ENCODE data around the gene PLCXD3.
"Not testable (repeated sequence)": the region's sequence is repeated elsewhere in the genome, so short reads cannot be mapped to it uniquely, and the experiment has no call there.

Gene PLCXD3

DNA sequence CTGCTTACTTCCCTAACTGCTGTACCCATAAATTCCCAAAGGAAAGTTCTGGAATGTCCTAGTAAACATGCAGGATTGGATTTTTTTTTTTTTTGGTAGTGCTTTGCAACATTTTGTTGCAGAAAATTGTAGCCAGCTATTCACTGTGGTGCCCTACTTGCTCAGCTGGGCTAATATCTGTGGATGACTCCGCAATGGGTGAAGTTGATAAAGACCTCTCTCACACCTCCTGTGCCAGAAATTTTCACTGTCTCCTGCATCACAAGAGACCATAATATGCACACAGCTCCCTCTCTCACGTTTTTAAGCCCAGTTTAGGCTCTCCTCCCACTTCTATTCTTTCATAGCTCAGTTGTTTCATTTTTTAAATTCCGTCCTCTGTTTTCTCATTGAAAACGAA is 160.6 kb downstream of the PLCXD3 start:
- no peak for DNase-seq (ENCODE audit: low read depth in 2 of 2)

DNA sequence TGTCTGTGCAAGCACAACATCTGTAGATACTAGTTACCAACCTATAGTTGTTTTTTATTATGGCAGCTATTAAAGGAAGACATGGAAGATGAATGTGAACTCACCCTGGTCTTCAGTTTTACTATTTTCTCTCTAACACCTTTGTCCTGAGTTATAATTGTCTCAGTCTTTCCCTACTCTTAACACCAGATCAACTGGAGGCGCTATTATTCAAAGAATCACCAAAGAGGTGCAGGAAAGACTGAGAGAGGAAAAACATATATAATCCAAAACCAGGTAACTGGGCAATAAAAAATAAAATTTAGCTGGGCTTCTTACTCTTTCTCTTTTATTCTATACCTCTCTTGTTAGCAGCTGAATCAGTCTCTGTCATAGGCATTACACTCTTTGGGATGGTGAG is 162.8 kb downstream of the PLCXD3 start:
- DNase-seq (ENCODE audit: low read depth in 2 of 2): no peak

DNA sequence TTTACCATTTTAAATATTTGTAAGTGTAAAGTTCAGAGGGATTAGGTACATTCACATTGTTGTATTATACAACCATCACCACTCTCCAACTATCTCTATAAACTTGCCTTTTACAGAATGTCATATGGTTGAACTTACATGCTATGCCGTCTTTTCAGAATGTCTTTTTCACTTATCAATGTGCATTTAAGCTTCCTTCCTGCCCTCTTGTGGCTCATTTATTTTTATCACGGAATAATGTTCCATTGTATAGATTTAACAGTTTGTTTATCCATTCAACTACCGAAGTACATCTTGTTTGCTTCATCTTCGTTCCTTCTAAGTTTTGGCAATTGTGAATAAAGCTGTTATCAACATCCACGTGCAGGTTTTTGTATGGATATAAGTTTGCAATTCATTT is 163.8 kb downstream of the PLCXD3 start:
- DNase-seq (ENCODE audit: low read depth in 2 of 2): no peak

DNA sequence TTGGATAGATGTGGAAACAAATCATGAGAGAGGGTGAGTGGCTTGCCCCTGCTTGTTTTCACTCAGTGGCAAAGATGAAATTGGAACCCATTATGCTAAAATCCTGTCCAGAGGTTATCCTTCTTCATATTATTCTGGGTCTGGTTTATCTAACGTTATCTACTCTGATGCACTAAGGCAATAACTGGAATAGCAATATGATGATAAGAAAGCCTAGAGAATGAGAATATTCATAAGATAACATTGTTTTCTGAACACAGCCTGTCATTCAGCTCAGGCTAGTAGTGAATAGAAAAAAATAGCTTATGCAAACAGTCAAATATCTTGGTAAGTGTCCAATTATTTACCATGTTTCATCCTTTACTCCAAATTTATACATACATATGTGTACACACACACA is 165.1 kb downstream of the PLCXD3 start:
- DNase-seq (ENCODE audit: low read depth in 2 of 2): no peak

DNA sequence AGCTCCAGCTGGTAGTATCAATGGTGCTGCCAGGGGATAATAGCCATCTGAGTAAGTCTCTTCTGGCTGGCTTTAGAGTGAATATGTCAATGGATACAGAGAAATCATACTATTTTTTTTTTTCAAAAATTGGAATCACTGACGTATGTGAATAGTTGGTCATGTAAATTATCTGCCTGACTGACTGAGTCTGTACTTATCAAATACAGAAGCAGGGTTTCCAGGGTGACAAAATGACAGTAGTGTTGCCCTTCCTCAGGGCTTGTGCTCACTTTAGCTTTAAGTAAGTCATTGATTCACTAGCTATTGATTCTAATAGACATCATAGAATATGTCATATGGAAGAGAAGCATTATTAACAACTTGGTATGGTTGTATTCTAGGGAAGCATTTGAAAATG is 171.1 kb downstream of the PLCXD3 start:
- no peak for DNase-seq (ENCODE audit: low read depth in 2 of 2)

DNA sequence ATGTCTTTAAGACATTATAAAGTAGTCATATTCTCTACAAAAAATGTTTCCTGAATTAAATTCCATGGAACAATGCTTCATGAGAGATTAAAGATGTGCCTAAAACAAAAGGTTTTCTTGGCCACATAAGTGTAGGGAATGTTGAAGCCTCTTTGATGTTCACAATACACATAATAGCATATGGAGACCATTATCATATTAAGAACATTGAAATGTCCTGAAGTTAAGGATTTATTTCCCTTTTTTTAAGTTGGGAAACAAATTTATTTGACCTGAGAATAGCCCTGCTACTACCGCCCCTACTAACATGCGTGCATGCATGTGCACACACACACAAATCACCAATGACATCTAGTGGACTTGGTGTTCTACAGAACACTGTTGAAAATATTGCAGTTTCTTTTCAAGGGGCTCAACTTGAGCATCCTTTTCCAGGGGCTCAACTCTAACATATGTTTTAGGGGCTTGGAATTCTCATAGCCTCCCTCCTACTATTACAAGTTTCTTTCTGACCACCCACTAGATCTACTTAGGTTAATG is 172.2 kb downstream of the PLCXD3 start:
- no peak for DNase-seq (ENCODE audit: low read depth in 2 of 2)

DNA sequence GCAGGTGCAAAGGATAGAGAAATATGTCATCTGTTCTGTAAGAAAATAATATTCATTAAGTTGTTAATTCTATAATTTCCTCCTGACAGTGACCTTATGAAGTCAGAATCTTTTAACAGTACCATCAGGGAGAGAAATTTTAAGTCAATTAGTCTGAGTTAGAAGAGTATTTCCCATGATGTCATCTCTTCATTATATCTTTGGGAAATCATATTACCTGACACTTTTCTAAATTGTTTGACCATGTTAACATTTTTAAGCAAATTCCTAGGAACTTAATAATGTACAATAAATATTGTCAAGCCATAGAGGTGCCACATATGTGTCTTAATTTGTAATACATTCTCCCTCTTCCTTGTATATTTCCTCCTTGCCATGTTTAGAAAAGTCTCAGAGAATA is 172.7 kb downstream of the PLCXD3 start:
- DNase-seq (ENCODE audit: low read depth in 2 of 2): no peak

DNA sequence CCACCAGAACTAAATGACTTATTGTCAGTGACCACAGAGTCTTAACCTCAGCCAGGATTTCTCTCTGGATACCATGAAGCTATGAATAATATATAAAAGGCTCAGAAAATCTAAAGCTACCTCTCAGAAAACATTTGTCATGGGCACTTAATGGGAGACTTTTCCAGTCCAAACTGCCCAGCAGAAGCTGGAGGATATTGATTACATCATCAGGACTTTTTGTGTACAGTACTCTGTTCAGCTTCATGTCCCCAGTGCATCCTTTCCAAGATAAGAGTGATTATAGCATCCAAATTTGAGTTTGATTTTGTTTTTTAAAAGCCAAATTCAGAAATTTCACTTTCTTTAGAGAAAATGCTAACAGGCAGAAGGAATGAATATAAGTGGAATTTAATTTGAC is 173.2 kb downstream of the PLCXD3 start:
- no peak for DNase-seq (ENCODE audit: low read depth in 2 of 2)

DNA sequence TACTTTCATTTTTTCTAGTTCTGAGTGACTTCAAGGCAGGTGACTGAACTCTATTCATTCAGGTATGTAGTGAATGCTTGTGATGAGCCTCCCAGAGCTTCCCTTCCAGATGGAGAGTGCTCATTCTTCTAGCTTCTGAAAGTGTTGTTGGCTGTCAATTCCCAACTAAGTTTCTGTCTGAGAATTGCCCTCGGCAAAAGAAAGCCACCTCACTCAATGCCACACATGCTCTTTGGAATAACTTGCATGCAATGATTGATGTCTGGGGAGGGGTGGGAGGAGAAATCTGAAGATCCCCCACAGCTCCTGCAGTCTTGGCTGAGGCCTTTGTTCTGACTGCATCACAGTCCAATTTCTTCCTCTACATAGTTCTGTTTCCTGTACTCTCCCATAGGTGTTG is 173.9 kb downstream of the PLCXD3 start:
- no peak for DNase-seq (ENCODE audit: low read depth in 2 of 2)

DNA sequence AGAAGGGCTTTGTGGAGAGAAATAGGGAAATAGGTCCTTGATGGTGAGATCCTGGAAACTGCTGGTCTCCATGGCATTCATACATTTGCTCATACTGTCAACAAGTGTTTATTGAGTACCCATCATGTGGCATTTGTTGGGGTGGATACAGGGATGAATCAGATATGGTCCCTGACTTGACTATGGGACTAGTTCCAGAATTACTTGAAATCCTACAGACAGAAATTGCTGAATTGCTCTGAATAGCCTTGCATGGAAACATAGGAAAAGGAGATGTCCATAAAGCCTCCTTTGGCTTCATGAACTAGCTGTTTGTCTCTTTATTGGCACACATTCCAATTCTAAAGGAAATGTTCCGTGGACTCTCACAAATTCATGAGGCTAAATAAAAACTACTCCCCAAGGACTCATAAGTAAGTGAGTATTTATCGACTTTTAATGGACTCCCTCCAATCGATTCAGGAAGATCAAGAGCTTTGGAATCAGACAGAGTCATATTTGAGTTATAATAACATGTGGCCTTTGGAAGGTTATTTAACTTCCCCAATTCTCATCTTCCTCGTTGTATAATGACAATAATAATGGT is 174.7 kb downstream of the PLCXD3 start:
- no peak for DNase-seq (ENCODE audit: low read depth in 2 of 2)

DNA sequence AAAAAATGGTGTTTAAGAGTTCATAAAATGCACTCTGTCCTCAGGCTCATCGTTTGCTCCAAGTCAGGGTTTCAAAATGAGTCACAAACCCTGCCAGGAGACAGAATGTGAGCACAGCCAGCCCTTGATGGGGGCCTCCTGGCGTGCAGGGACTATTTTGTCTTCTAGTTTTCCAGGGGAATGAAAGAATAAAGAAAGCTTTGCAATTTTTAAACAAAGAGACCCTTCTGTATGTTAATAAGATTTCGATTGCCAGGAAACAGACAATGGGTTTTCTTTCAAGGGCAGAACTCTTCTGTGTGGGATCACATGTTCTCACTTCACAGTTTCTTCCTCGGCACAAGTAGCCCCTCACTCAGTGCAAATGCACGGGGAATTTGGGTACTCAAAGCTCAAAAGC is 175.6 kb downstream of the PLCXD3 start:
- DNase-seq (ENCODE audit: low read depth in 2 of 2): no peak

DNA sequence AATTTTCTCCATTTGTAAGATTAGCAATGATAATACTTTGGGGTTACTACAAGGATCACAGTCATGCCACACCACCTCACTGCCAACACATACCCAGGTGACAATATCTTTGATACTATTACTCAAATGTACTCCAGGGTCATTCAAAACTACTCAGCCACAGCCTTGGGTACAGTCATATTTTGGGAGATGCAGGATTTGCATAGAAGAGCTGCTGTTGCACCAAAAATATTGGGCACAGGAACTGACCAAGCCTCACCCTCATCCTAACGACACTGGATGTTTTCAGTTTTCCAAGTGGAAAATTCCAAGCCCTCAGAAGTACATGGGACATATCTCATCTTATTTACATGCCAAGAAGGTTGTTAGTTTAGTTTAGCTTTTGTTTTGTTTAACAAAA is 176.2 kb downstream of the PLCXD3 start:
- no peak for DNase-seq (ENCODE audit: low read depth in 2 of 2)

DNA sequence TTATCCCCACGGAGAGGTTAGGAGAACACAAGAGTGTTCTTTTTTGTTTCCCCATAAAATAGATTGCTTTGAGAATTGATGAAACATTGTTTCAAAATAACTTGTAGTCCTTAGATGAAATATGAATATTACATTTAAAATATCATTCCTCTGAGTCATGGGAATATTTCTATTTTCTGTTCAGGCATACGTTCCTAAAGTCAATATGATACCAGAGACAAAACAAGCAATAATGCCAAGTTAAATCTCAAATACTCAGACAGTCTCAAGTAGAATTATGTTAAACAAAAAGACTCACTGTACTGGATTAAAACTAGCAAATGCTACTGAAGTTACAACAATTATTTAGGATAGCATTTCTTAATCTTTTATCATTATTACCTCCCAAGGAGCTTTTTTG is 185.3 kb downstream of the PLCXD3 start:
- DNase-seq (ENCODE audit: low read depth in 2 of 2): no peak

DNA sequence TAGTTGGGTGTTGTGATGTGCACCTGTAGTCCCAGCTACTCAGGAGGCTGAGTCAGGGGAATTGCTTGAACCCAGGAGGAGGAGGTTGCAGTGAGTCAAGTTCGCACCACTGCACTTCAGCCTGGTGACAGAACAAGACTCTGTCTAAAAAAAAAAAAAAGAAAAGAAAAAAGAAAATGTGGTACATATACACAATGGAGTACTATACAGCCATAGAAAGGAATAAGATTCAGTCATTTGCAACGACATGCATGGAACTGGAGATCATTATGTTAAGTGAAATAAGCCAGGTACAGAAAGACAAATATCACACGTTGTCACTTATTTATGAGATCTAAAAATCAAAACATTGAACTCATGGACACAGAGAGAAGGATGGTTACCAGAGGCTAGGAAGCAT is 187.6 kb downstream of the PLCXD3 start:
- not testable (repeated sequence) for DNase-seq (ENCODE audit: low read depth in 2 of 2)

DNA sequence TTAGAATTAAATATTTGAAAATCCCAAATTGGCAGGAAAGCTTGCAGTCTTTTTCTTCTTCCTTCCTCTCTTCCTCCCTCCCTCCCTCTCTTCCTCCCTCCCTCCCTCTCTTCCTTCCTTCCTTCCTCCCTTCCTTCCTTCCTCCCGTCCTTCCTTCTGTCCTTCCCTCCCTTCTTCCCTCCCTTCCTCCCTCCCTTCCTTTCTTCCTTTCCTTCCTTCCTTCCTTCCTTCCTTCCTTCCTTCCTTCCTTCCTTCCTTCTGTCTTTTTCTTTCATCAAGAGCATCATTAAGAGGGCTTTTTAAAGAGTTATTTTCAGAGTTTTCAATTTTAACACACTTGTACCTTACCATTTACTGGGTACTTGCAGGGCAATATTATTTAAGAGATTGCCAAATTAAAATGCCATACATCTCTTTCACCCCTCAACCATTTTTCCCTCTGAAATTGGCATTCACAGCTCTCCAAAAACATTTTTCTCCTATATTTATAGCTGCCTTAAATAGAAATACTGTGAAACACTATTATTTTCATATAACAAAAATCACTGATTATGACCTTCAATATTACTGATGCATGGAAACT is 197.8 kb downstream of the PLCXD3 start:
- DNase-seq (ENCODE audit: low read depth in 2 of 2): no peak

DNA sequence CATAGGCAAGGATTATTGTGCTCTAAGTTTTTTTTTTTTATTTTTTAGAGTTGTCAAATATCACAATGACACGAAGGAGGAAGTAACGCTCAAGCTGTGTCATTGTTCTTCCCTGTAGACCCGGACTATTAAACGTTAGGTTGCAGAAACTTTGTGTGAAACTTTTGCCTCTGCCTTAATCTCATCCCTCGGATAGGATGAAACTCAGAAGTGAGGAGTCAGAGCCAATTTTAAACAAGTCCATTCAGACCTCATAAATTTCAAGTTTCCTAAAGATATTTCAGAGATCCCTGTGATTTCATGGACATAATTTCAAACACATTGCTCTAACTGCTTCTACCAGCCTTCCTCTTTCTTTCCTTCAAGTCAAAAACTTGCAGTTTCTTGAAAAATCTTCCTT is 198.3 kb downstream of the PLCXD3 start:
- no peak for DNase-seq (ENCODE audit: low read depth in 2 of 2)

DNA sequence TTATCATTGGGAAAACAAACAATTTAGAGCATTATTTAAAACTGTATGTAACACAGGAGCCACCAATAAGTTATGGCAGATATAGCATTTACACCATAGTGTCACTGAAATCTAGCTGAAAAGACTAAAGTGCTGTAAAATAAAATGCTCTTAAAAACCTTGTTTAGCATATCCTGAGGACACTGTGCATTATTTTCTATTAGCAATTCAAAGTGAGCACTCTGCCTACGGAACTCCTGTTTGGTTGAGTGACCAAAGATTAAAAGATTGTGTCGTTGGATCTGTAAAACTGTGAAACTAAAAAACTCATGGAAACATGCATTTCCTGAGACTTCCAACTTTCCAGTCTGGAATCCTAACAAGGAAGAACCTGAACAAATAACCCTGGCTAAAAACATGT is 201.1 kb downstream of the PLCXD3 start:
- DNase-seq (ENCODE audit: low read depth in 2 of 2): no peak

DNA sequence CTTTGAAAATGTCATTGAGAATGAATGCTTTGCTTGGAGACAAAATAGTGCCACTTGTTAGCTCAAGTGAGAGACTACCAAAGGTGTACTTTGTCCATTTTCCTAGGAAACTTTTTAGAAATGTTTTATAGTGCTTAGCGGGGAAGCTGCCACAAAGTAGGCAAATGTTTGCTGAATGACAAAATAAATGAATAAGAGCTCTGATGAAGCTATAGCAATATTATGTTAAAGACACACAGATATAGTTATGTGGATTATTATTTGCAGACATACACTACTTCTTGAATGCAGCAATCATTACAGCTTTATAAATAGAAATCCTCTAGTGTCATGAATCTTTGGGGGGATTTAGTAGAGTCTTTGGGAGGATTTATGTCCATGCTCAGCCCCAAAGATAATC is 204.4 kb downstream of the PLCXD3 start:
- no peak for DNase-seq (ENCODE audit: low read depth in 2 of 2)

DNA sequence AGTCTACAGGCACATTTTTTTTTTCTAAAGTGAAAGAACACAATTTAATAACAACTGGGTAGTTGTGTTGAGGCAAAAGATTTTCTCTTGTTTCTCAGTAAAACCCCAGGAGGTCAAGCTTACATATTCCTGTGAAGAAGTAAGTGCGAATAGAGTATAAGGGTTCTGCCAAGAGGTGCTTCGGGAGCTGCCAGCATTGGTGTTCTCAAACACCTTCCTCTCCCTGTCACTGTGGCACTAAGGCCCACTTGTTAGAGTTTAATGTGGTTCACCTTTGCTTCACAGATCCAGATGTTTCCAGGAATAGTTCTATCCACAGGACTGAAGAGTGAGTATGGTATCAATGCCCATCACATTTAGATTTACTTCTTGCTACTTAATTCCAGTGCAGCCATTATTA is 205.3 kb downstream of the PLCXD3 start:
- no peak for DNase-seq (ENCODE audit: low read depth in 2 of 2)

DNA sequence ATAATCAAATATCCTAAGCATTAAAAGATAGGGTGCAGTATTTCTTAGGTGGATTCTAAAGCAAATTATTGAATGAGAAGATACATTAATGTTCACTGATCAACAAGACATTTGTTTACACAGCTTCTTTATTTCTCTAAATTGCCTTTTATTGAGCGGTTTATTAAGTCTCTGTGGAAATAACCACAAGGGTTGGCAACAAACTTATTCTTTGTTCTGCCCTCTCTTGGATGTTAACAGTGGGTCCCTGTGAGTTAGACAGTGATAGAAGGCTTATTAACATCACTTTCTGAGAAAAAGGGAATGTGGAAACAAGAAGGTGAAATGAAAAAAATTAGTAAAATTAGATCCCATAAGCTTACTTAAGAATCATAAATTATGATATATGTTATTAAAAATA is 214.3 kb downstream of the PLCXD3 start:
- DNase-seq (ENCODE audit: low read depth in 2 of 2): no peak

DNA sequence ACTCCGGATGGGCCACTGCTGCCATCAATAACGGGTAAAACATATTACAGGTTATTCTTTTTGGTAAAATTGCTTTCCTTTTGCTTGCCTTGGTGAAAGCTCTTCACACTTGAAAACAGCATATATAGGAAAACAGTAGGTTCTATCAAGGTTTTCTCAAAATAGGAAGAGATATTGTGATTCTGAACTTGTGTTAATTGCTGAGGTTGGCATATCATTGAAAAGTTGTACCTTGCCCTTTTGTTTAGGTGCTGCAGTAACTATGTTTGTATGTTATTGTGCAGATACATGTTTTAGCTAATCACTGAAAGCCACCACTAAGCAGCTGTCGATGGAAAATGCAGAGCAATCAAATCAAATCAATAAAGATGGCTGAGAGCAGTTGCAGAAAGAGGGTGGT is 219.1 kb downstream of the PLCXD3 start:
- DNase-seq (ENCODE audit: low read depth in 2 of 2): no peak

DNA sequence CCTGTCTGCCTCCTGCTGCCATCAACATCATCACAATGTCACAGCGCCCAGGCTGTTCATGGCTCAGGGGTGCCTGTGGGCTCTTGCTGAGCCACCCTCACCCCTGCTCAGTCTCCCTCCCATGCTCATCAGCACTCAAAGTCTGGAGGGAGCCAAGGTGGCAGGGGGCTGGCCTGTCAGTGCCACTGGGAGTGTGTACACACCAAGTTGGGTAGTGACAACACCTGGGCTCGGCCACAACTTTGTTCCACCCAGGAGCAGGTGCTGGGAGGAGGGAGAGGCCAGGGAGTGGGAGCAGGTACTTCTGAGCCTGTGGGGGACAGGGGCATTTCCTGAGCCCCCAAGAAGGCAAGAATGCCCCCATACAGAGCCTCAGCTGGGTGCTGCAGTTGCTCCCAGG is 219.6 kb downstream of the PLCXD3 start:
- DNase-seq (ENCODE audit: low read depth in 2 of 2): no peak

DNA sequence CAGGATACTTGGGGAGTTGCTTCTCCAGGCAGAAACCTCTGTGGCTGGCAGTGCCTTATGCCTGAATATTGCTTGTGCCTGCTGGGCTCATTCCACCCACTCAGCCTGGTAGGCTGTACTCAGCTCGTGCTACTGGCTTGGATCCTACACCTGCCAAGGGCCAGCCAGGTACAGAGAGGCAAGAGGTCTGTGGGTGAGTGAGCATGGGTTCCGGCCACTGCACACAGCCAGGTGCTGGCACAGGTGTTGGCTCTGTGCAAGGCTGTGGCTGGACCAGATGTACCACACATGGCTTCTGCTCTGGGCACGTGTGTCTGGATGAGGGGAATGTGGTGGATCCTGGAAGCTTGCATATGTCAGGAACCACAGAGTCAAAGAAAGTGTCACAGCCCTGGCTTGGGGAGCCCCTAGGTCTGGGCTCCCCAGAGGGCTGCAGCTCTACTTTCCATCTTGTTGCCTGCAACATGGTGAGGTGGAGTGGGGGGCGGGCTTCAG is 220.4 kb downstream of the PLCXD3 start:
- DNase-seq (ENCODE audit: low read depth in 2 of 2): no peak

DNA sequence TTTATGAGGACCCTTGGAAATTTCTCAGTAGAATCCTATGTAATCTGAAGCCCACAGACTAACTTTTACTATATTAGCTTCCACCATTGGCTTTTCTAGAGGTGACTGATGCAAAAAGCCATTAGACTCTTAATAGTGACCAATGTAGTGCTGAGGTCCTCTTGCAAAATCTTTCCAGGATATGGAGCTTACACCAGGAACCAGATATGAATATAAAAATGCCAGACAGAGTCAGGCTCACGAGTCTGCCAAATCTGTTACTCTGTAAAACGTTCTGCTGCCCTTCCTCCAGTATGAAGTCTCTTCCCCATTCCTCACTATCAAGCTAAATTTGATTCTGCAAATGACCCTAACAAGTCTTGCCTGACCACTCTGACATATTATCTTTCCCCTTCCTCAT is 223.7 kb downstream of the PLCXD3 start:
- no peak for DNase-seq (ENCODE audit: low read depth in 2 of 2)

All from fibroblast of skin of left quadriceps (primary cell).